GM19452 (cell line): ENCODE data around the gene AMBP.

Experiments used
- ATAC-seq: cut with Tn5 transposase; IDR thresholded peaks from one replicate; pipeline ENCODE4 v1.9.1; 2021; ENCODE audit not compliant: unreplicated experiment

AMBP gene

DNA sequence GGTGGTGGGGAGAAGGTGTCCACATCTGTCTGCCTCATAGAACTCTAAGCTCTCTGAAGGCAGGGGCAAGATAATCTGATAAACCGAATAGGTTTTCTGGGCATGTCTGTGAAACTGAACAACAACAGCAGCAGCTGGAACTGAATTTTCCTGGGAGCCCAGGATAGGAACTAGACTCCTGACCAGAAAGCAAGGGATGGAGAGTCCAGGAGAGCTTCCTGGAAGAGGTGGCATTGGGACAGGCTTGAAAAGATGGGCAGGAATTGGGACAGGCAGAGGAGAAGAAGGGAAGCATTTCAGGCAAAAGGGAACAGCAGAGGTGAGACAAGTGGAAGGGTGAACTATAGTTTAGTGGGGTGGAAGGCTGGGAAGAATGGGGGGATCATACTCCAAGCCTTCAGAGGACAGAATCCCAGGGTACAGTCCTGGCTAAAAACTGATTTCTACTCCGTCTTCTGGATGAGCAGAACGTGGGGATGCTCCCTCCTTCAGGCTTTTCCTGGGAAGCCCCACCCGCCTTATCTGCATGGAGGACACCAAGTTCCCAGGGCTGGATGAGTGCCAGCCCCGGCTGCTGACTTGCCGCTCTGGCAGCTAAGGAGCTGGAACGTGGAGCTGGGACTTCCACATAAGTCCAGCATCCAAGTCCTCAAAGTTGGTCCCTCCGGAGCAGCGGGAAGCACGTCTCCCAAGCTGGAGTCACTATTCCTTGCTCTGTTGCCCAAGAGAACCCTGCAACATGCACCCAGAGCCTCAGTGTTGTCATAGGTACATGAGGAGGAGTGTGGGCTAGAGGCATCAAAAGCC is 34.9 kb upstream of the AMBP start:
- ATAC-seq = no peak

DNA sequence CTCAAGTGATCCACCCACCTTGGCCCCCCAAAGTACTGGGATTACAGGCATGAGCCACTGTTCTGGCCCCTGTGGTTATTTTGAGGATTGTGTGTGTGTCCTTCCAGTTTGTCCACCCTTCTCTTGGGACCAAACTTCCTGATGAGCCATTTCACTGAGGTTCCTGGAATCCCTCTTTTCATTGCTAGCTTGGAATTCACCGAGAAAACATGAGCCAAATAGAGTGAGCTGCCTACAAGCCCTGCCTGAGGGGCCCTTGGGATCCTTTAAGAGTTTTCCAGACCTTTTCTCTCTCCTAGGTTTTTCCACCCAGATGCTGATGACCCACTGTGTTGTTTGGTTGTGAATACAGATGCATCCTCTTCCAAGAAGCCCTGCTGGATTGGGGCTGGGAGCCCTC is 34.2 kb upstream of the AMBP start:
- no peak for ATAC-seq

DNA sequence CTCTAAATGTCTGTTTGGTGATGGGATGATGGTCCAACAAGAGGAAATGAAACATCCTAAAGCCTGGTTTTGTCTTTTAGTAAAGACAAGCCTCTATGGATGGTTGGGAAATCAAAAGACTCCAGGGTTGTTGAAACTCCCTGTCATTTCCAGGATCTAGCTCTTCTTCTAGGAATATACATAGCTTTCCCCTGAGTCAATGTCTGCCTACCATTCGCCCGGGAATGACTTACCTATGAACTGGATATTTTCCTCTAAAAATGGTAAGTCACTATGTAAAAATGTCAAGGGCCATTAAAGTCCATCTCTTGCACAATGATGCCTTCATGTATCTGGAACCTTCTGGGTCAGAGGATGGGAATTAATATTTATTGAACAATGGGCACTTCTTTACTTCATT is 32.1 kb upstream of the AMBP start:
- no peak for ATAC-seq

DNA sequence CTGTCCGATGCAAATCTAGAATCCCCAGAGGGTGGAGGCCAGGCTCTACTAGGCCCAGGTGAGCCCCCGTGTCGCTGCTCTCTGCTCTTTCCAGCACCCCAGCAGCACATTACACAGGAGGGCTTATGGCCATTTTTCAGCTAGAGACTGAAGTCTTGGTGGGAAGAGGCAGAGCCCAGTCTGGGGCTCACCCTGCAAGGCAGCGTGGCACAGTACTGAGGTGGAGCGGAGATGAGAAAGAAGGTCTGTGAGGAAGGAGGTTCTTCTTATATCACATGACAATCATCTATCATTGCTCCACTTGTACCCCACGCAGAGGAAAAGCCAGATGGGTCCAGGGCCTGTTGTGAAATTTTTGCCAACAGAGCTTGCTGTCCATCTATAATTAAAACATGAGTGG is 31.0 kb upstream of the AMBP start:
- no peak for ATAC-seq

DNA sequence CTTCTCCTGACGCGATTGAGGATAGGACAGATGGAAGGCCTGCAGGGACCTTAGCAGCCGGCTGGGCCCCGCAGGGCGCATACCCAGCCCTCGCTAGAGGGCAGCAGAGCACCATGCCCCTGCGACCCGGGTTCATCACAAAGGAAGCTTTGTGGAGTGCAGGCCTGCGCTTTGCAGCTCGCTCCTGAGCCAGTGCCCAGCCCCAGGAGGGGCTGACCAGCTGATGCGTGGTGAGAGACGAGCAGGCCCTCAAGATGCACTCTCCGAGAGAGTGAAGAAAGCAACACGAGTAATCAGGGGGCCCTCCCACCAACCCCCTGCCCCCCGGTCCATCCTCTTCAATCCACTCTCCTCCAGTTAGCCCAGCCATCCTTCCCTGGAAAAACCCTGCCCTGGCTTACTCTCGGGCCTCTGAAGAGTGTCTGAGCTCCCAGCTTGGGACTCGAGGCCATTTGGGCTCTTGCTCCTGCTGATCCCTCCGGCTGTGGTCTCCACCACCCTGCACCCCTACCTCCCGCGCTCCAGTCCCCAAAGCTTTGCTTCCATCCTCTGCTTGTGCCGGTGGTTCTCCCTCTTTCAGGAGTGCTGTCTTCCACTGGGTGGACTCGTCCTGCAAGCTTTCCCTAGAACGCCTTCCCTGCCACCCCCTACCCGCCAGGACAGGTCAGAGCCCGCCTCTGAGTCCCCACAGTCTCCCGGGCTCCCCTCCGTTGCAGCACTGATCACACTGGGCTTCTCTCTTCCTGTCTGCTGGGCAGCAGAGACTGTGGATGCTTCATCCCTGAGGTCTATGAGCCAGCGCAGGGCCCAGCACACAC is 30.1 kb upstream of the AMBP start:
- no peak for ATAC-seq

DNA sequence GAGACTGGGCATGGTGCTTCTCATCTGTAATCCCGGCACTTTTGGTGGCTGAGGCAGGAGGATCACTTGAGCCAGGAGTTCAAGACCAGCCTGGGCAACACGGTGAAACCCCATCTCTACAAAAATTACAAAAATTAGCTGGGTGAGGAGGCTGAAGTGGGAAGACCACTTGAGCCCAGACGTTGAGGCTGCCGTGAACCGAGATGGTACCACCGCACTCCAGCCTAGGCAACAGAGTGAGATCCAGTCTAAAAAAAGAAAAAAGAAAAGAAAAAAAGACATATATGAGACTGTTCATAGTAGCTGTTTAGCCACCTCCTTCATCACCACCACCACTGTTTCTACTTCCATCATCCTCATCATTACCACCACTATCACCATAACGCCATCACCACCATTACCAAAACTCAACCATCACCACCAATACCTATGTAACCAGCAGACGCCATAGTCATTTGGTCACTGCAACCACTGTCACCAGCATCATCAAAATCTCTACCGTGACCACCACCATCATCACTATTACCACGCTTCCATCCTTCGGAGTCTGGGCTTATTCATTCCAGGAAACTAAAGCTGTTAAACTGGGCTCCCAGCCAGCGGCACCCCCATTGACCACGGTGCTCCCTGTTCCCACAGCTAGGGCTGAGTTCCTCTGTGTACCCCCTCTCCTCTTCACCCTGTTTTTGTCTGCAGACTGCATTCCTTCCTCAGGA is 29.3 kb upstream of the AMBP start:
- ATAC-seq = no peak

DNA sequence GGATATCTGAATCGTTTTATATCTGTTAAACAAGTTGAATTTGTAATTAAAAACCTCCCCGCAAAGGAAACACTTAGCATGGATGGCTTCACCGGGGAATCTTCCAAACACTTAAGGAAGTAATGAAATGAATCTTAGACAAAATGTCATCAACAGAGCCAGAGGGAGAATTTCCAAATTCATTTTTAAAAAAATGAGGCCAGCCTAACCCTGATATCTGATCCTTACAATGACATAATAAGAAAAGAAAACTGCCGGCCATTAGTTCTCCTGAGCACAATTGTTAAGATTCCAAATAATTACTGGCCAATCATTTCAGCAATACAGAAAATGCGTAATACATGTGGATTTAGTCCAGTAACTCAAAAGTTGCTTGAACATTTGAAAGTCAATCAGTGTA is 27.1 kb upstream of the AMBP start:
- no peak for ATAC-seq

DNA sequence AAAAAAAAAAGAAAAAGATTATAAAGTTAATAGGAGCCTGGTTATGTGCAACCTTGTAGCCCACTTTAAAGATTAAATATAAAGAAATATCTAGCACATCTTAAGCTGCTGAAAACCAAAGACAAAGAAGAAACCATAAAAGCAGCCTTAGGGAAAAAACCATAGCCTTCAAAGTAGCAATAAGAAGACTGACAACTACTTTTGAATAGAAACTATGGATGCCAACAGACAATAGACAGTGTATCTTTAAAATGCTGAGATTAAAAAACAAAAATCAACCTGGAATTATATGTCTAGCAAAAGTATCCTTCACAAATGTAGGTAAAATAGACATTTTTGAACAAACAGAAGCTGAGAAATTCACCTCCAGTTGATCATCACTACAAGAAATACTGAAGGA is 24.4 kb upstream of the AMBP start:
- ATAC-seq = no peak

DNA sequence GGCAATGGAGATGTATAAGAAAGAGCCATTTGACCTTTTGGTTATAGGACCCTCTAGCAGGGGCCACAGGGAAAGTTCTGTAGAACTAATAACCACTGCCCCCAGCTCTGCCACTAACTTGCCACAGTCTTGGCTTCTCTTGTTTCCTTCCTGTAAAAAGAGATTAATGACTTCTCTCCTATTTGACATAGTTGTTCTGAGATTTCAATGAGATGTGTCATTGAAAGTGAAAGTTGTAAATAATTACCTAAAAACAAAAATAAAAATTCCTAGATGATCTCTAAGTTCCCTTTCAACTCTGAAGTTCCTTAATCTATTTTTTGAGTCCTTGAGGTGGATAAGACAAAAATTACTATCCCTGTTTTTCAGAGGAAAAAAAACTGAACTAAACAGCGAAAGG is 22.4 kb upstream of the AMBP start:
- ATAC-seq = no peak

DNA sequence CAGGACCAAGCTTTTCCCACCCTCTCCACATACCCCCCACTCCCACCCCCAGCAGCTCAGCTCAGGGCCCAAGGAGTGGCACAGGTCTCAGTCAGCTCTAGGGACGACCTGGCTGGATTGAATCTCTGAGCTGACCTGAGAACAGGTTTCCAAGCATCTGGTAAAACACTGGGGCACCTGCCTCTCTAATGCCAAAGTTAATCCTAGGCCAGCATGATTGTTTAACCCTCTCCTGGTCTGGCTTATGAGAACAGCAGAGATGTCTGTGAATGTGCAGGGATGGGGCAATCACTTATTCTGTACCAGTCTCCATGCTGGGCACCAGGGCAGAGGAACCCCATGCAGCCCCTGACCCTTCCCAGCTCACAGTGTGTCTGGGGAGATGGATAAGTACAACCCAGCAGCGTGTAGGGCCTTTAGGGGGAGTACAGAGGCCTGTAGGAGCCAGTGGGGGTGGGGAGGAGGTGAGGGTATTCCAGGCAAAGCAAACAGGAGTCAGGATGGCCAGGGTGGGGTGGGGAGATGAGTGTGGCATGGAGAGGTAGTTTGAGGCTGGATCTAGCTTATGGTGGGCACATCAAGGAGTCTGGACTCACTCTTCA is 21.7 kb upstream of the AMBP start:
- ATAC-seq = no peak

DNA sequence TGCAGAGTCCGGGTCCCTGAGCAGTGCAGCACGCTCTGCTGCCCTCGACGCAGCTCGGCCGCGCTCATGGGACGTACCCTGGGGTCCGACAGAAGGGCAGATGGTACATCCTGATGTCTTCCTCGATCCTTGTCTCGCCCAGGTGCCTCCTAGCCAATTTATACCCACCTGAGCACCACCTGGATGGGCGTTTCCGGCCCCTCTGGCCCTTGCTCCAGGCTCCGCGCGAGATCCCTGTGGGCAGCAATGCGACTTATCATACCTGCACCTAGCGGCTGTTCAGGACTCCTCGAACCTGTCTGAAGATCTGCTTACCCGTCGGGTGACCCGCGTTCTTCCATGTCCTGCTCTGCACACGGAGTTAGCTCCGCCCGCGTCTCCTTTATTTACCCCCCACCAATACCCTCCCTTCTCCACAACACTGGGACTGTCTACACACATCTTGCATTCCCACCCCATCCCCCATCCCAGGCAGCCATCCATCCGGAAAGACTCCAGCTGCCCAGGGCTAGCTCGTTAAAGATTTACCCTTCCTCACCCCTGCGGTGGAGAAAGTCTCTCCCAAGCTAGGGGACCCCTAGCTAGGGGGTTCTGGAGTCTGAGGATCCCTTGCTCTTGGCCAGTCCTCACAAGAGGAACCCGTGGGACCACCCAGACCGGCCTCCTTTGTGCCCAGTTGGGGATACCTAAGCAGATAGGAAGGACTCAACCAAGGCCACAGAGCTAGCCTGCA is 21.0 kb upstream of the AMBP start, which contains the start of gene KIF12:
TSS of gene KIF12 (minus strand) at position 357 of the 733 bp plus-strand sequence. CDS start at position 341, 16 bp downstream.
- no peak for ATAC-seq

DNA sequence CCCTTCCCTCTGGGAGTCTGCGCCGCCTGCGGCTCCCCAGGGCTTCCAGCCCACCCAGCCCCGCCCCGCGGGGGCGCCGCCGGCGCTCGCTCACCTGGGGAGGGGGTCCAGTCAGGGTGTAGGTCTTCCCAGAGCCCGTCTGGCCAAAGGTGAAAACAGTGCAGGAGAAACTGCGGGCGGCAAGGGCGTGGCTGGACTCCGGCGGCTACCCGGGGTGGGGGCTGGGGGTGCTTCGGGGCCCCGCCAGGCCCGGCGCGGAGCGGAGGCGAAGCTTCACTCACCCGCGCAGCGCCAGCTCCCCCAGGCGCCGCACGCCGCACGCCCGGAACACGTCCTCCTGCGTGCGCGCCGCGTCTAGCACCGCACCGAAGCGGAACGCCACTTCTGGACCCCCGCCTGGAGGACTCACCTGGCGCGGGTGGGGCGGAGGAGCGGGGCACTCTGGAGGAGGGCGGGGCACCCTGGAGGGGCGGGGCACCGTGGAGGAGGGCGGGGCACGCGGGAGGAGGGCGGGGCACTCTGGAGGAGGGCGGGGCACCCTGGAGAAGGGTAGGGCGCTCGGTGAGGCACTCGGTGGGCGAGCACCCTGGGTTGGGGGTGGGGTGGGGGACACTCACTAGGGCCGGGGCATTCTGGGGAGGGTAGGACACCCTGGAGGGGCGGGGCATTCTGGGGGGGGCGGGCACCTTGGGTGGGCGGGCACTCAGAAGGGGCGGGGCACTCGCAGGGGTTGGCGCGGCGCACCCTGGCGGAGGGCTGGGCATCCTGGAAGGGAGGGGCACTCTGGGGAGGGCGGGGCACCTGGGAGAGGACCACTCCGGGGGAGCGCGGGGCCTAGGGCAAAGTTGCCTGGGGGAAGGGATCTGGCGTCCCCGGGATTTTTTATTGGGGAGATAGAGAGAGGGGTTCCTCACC is 20.2 kb upstream of the AMBP start:
- ATAC-seq = no peak

DNA sequence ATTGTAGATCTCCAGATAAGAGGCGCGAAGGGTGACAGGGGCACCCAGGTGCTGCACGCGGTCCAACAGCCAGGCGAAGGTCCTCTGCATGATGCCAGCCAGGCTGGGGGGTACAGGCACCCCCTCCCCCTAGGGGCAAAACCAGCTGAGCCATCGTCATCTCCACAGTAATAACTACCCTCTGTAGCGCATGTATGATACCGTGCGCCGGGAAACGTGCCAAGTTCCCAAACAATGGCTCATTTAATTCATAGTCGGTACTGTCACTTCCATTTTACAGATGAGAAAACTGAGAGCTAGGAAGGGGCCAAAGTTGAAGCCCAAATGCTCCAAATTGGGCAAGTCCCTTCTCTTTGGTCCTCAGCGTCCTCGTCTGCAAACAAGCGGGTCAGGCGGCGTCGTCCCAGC is 19.5 kb upstream of the AMBP start:
- ATAC-seq = no peak

DNA sequence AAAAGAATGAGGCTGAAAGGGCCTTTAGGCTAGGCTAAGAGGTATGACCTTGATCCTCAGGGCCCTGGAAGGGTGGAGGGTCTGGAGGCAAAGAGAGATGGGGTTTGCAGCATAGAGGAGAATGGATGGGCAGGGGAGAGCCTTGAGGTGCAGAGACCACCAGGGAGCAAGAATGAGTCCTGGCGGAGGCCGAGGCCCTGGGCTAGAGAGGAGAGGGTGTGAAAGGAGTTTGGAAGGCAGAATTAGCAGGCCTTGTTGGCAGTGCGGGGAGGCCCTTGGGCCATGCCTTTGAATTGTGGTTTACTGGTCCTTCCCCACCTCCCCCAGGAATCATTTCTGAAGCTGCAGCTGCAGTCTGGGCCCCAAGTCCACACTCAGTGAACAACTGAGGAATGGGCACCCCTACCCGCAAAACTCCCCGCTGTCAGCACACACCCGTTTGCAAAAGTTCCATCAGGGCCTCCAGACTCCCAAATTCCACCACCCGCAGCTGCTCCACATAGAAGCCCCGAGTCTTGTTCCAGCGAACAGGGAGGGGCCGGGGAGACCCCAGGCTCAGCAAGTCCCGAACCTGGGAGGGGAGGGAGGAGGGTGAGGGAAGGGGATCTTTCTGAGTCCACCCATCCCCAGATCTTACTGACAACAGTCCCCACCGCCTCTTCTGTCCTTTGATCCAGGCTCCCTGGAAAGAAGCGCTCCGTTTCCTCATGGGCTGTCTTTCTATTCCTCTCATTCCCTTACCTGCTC is 18.9 kb upstream of the AMBP start:
- no peak for ATAC-seq

DNA sequence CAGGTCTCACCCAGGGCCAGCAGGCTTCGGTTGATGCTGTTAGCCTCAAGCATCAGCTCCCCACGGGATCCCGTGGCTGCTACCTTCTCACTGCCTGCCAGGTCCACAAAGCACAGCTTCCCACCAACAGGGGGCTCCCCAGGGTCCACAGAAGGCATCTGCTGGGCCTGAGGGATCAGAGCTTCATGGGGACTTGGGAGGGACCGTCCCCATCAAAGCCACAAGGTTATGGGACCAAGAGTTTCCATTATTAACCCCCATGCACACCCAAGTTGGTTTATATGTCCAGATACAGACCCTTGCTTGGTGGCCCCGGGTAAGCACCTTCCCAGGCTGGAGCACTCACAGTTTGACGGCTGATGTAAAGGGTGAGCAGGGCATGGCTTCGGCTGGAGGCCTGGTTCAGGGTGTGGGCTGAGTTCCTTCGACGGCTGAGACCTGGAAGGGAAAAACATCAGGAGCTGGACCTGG is 18.0 kb upstream of the AMBP start:
- ATAC-seq = no peak

DNA sequence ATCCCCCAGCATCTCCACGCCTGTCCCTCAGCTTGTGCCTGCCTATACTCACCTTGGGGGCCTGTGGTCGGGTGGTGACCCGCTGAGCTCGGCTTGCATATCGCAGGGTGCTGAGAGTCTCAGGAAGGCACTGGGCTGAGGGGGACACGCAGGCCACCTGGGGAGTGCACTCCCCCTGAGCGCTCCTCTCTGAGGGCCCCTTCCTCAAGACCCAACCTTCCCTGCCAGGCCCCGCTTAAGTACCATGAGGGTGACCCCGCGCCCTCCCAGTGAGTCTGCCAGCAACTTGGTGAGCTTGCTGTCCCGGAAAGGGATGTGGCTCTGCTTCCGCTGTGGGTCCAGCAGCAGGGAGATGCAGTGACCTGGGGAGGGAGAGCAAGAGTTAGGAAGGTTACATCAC is 16.9 kb upstream of the AMBP start:
- no peak for ATAC-seq

DNA sequence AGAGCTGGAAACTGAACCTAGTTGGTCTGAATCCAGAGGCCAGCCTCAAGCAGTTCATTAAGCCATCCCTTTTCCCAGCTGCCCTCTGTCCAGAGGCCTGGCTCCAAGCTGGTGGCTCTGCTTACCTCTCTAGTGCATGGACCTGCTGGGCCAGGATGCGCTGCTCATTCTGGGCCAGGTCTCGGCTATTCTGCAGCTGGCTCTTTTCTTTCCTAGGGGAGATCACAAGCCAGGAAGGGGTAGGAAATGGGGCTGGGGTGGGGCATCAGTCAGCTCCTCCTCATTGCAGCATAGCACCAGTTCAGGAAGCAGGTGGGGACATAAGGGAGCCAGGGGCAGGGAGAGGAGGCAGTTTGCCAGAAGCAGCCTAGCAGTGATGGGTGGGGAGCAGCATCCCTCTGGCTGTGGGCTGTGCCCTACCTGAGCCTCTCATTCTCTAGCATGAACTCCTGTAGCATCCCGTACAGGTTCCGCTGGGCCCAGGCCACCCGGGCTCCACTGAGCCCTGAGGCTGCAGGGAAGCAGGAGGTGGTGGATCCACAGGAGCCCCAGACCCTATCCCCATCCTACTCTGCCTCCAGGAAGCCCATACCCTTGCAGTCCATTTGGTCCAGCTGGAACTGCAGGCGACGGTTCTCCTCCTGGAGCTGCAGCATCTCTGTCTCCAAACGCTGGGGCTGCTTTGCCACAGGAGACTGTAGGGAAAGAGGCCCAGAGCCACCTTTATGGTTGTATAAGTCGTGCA is 15.8 kb upstream of the AMBP start:
- ATAC-seq = no peak

DNA sequence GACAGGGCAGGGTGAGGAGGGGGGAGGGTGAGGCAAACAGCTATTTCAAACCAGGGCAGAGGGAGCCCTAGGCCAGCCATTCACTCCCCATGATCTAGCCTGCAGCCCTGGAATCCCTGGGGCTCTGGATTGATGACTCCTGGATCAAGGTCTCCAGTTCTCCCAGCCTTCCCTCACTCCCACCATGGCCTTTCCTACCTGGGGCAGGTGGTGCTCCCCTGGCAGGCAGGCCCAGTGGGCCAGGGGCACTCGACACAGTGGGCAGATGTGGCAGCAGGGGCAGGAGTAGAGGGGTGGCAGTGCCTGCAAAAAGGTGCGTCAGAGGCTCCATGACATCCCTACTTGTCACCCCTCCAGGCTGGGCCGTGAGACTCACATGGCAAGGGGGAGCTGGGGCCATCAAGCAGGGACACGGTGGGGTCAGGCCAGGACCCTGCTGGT is 15.0 kb upstream of the AMBP start:
- no peak for ATAC-seq
